ENCODE results near the gene GPS2. TPM values are rescaled to one million over a fixed set of nuclear protein-coding genes. Genes with fewer than 3 reads are reported as not detected.

The GPS2 gene
- total RNA-seq, 1 donor from 2014 or later: 20.5 TPM

DNA sequence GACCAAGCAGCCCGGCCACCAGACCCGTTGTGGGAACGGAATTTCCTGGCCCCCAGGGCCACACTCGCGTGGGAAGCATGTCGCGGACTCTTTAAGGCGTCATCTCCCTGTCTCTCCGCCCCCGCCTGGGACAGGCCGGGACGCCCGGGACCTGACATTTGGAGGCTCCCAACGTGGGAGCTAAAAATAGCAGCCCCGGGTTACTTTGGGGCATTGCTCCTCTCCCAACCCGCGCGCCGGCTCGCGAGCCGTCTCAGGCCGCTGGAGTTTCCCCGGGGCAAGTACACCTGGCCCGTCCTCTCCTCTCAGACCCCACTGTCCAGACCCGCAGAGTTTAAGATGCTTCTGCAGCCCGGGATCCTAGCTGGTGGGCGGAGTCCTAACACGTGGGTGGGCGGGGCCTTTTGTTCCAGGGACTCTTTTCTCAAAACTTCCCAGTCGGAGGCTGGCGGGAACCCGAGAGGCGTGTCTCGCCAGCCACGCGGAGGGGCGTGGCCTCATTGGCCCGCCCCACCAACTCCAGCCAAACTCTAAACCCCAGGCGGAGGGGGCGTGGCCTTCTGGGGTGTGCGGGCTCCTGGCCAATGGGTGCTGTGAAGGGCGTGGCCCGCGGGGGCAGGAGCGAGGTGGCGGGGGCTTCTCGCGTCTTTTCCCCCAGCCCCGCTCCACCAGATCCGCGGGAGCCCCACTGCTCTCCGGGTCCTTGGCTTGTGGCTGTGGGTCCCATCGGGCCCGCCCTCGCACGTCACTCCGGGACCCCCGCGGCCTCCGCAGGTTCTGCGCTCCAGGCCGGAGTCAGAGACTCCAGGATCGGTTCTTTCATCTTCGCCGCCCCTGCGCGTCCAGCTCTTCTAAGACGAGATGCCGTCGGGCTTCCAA, 33.8 kb downstream of the GPS2 start, which contains the start of gene SLC2A4:
TSS of gene SLC2A4 (plus strand) at position 645 of the 879 bp plus-strand sequence. CDS start at position 862, 217 bp downstream.
- Mint-ChIP-seq H3K27me3 (ENCODE audit: insufficient read depth, low read depth) (peaks cover 17% of the 10 kb centered on the region), H3K36me3 (peaks cover under 1% of the 10 kb centered on the region), H3K27ac (no peak within 1 kb of the TSS), H3K4me3 (peak within 1 kb of the TSS; percentile 88), H3K9me3 (peaks cover 1% of the 10 kb centered on the region), H3K4me1 (peaks cover 18% of the 10 kb centered on the region)
- Histone ChIP-seq H3K79me2 (ENCODE audit: low read depth) (no peaks in the 10 kb centered on the region), H3F3A (ENCODE audit: low read depth) (peaks cover 16% of the 10 kb centered on the region), H3K4me3 (peak within 1 kb of the TSS; percentile 56), H3K4me1 (peaks cover 4% of the 10 kb centered on the region), H3K36me3 (no peaks in the 10 kb centered on the region), H3K9ac (no peak within 1 kb of the TSS), H2AFZ (replicated peaks) (peak within 1 kb of the TSS; percentile 71), H3K27me3 (peaks cover 47% of the 10 kb centered on the region), H3K4me2 (peak within 1 kb of the TSS; percentile 76), H3K9me3 (ENCODE audit: low read depth) (no peaks in the 10 kb centered on the region), H4K20me1 (ENCODE audit: low read depth) (peaks cover 16% of the 10 kb centered on the region), H3K27ac (no peak within 1 kb of the TSS)
- peak; percentile 99 for DNase-seq (ENCODE audit: low spot score)
- TF ChIP-seq, protein P1, sequence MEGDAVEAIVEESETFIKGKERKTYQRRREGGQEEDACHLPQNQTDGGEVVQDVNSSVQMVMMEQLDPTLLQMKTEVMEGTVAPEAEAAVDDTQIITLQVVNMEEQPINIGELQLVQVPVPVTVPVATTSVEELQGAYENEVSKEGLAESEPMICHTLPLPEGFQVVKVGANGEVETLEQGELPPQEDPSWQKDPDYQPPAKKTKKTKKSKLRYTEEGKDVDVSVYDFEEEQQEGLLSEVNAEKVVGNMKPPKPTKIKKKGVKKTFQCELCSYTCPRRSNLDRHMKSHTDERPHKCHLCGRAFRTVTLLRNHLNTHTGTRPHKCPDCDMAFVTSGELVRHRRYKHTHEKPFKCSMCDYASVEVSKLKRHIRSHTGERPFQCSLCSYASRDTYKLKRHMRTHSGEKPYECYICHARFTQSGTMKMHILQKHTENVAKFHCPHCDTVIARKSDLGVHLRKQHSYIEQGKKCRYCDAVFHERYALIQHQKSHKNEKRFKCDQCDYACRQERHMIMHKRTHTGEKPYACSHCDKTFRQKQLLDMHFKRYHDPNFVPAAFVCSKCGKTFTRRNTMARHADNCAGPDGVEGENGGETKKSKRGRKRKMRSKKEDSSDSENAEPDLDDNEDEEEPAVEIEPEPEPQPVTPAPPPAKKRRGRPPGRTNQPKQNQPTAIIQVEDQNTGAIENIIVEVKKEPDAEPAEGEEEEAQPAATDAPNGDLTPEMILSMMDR (IDR thresholded peaks at IDR 0.05): no peak
- TF ChIP-seq EZH2phosphoT487 (IDR thresholded peaks at IDR 0.05) (no peak), EZH2 (IDR thresholded peaks at IDR 0.05) (no peak)

DNA sequence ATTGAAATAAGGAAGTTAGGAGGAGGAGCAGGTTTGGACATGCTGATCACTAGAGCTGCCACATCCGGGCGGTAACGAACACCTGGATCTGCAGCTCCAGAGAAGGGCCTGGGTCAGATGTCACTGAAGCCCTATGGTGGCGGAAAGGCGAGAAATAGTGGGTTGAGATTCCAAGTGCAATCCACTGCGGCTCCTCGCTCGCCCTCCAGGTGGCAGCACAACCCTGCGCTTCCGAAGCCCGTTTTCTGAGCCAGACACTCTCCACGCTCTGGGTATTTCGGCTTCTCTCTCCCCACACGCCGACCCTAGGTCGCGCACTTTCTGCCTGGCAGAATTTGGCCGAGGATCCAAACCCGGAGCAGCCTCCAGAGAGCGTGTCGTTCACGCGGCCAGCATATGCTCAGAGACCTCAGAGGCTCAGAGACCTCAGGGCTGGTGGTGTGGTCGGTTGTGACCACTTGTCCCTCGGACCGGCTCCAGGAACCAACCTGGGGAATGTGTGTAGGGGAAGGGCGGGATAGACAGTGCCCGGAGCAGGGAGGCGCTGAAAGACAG, 34.6 kb downstream of the GPS2 start:
- H2AFZ ChIP-seq (replicated peaks): peak overlapping the region; percentile 18
- H3K27me3 ChIP-seq: peaks cover 47% of the 10 kb centered on the region
- no peaks in the 10 kb centered on the region for H3K9me3 ChIP-seq (ENCODE audit: low read depth)
- H3K4me3 ChIP-seq: peak overlapping the region; percentile 56
- peak overlapping the region; percentile 88 for H3K4me3 Mint-ChIP-seq
- peaks cover 17% of the 10 kb centered on the region for H3K27me3 Mint-ChIP-seq (ENCODE audit: insufficient read depth, low read depth)
- H4K20me1 ChIP-seq (ENCODE audit: low read depth): peaks cover 16% of the 10 kb centered on the region
- no peak overlapping the region for H3K27ac ChIP-seq
- DNase-seq (ENCODE audit: low spot score): peak; percentile 92
- peak overlapping the region; percentile 76 for H3K4me2 ChIP-seq
- H3K9me3 Mint-ChIP-seq: peaks cover 1% of the 10 kb centered on the region
- no peak for TF ChIP-seq EZH2phosphoT487 (IDR thresholded peaks at IDR 0.05)
- TF ChIP-seq EZH2 (IDR thresholded peaks at IDR 0.05): peak; percentile 23
- TF ChIP-seq, protein P1 (IDR thresholded peaks at IDR 0.05): peak; percentile 80
- H3K4me1 ChIP-seq: peaks cover 4% of the 10 kb centered on the region
- no peaks in the 10 kb centered on the region for H3K36me3 Mint-ChIP-seq
- peaks cover 16% of the 10 kb centered on the region for H3F3A ChIP-seq (ENCODE audit: low read depth)
- no peaks in the 10 kb centered on the region for H3K79me2 ChIP-seq (ENCODE audit: low read depth)
- H3K4me1 Mint-ChIP-seq: peaks cover 18% of the 10 kb centered on the region
- H3K36me3 ChIP-seq: no peaks in the 10 kb centered on the region
- H3K9ac ChIP-seq: no peak overlapping the region
- no peak overlapping the region for H3K27ac Mint-ChIP-seq

DNA sequence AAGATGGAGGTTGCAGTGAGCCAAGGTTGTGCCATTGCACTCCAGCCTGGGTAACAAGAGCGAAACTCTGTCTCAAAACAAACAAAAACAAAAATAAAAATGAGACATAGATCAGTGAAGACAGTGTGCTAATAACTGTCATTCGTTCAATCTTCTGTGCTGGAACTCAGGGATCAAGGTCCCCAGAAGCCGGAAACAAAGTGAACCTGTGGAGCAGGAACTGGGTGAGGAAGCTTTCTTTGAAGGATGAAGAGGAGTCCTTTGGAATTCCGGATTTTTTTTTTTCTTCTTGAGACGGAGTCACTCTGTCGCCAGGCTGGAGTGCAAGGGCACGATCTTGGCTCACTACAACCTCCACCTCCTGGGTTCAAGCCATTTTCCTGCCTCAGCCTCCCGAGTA, 35.7 kb downstream of the GPS2 start:
- Histone ChIP-seq H4K20me1 (ENCODE audit: low read depth) (peaks cover 16% of the 10 kb centered on the region), H3K4me3 (no peak overlapping the region), H3K4me2 (no peak overlapping the region), H3K27me3 (peaks cover 47% of the 10 kb centered on the region), H3K9ac (no peak overlapping the region), H3K4me1 (peaks cover 4% of the 10 kb centered on the region), H3K36me3 (no peaks in the 10 kb centered on the region), H3F3A (ENCODE audit: low read depth) (peaks cover 16% of the 10 kb centered on the region), H3K9me3 (ENCODE audit: low read depth) (no peaks in the 10 kb centered on the region), H2AFZ (replicated peaks) (no peak overlapping the region), H3K27ac (no peak overlapping the region), H3K79me2 (ENCODE audit: low read depth) (no peaks in the 10 kb centered on the region)
- no peak for DNase-seq (ENCODE audit: low spot score)
- H3K27ac Mint-ChIP-seq: no peak overlapping the region
- H3K27me3 Mint-ChIP-seq (ENCODE audit: insufficient read depth, low read depth): peaks cover 14% of the 10 kb centered on the region
- no peak overlapping the region for H3K4me3 Mint-ChIP-seq
- peaks cover 1% of the 10 kb centered on the region for H3K9me3 Mint-ChIP-seq
- peaks cover 18% of the 10 kb centered on the region for H3K4me1 Mint-ChIP-seq
- TF ChIP-seq EZH2phosphoT487 (IDR thresholded peaks at IDR 0.05) (no peak), EZH2 (IDR thresholded peaks at IDR 0.05) (no peak)
- TF ChIP-seq, protein P1 (IDR thresholded peaks at IDR 0.05): no peak
- H3K36me3 Mint-ChIP-seq: no peaks in the 10 kb centered on the region
